ENCODE measurements around the gene SMYD5.

DNA sequence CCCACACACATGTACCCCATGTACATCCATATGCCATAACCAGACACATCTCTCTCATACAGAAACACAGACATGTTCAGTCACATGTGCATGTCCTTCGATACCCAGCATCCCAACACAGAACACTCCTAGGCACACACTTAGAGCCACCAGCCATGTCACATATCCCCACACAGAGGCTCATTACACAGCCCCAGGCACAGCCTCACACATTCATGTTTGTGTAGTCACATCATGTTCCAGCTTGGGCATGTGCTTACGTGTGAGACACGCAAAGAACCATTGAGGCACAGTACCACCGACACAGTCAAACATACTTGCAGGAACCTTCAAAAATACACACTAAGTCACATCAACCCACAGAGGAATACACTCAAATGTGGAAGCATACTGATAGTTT lies 53.0 kb downstream of the SMYD5 start:
- TF ChIP-seq, protein P1, sequence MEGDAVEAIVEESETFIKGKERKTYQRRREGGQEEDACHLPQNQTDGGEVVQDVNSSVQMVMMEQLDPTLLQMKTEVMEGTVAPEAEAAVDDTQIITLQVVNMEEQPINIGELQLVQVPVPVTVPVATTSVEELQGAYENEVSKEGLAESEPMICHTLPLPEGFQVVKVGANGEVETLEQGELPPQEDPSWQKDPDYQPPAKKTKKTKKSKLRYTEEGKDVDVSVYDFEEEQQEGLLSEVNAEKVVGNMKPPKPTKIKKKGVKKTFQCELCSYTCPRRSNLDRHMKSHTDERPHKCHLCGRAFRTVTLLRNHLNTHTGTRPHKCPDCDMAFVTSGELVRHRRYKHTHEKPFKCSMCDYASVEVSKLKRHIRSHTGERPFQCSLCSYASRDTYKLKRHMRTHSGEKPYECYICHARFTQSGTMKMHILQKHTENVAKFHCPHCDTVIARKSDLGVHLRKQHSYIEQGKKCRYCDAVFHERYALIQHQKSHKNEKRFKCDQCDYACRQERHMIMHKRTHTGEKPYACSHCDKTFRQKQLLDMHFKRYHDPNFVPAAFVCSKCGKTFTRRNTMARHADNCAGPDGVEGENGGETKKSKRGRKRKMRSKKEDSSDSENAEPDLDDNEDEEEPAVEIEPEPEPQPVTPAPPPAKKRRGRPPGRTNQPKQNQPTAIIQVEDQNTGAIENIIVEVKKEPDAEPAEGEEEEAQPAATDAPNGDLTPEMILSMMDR (IDR thresholded peaks at IDR 0.05): no peak
- no peak for TF ChIP-seq POLR2A (IDR thresholded peaks at IDR 0.05)

Measured in lower leg skin (tissue), 3 donors.